Mucosa of gallbladder (tissue), 1 donor: ENCODE results near the gene PDX1. TPM values are rescaled to one million over a fixed set of nuclear protein-coding genes. Genes with fewer than 3 reads are reported as not detected.

Experiments used
- DNase-seq: peaks from one replicate; pipeline ENCODE4 v3.0.0-alpha.2; 2020; ENCODE audit warnings: low spot score
- total RNA-seq: library from RNA; stranded (reverse); gene quantifications from one replicate; pipeline ENCODE4 v1.2.1, GENCODE V29; 2021
- donor health status: DM: no; HTN: no; CAD: no.

PDX1 gene
- total RNA-seq, result 18.4 TPM

- peak; percentile 83 for DNase-seq
Observed at GRCh38 chr13:27919934-27920676, at the start of gene PDX1. Gene PDX1 (plus strand): TSS chr13:27920000. CDS start chr13:27920139, 139 bp downstream.

- no peak for DNase-seq
Observed at GRCh38 chr13:27878274-27878673, 41.5 kb upstream of the PDX1 start.

- no peak for DNase-seq
Observed at GRCh38 chr13:27889471-27889870, 30.3 kb upstream of the PDX1 start.

- DNase-seq, result no peak
Observed at GRCh38 chr13:27896726-27897125, 23.1 kb upstream of the PDX1 start.

GRCh38 chr13:27904719-27905118, 15.1 kb upstream of the PDX1 start:
- no peak for DNase-seq

GRCh38 chr13:27905650-27906049, 14.2 kb upstream of the PDX1 start:
- no peak for DNase-seq

GRCh38 chr13:27907121-27907787, 12.5 kb upstream of the PDX1 start:
- no peak for DNase-seq

GRCh38 chr13:27909378-27909777, 10.4 kb upstream of the PDX1 start:
- no peak for DNase-seq

- no peak for DNase-seq
Observed at GRCh38 chr13:27911521-27911920, 8.3 kb upstream of the PDX1 start.

GRCh38 chr13:27913160-27913559, 6.6 kb upstream of the PDX1 start:
- DNase-seq, result no peak

- no peak for DNase-seq
Observed at GRCh38 chr13:27915301-27916207, 4.2 kb upstream of the PDX1 start.

- no peak for DNase-seq
Observed at GRCh38 chr13:27917121-27917947, 2.5 kb upstream of the PDX1 start.

- DNase-seq, result peak; percentile 32
Observed at GRCh38 chr13:27918041-27918917, 1.5 kb upstream of the PDX1 start.

GRCh38 chr13:27918918-27919658, 712 bp upstream of the PDX1 start:
- DNase-seq, result no peak

- DNase-seq, result no peak
Observed at GRCh38 chr13:27919659-27919933, 204 bp upstream of the PDX1 start.

- DNase-seq, result no peak
Observed at GRCh38 chr13:27920677-27921420, 1.0 kb downstream of the PDX1 start.

- DNase-seq, result no peak
Observed at GRCh38 chr13:27921421-27921960, 1.7 kb downstream of the PDX1 start.

- DNase-seq, result no peak
Observed at GRCh38 chr13:27921961-27922882, 2.4 kb downstream of the PDX1 start.
